Dermis blood vessel endothelial cell (primary cell): ENCODE measurements around the gene THAP6. TPM values are rescaled to one million over a fixed set of nuclear protein-coding genes. Genes with fewer than 3 reads are reported as not detected.

Experiments used
- total RNA-seq: library from RNA; depleted of rRNA; stranded (reverse); fragments of >200 nt; gene quantifications from 2 replicates; pipeline ENCODE4 v1.2.3, GENCODE V29; 2014

The THAP6 gene
- total RNA-seq, 1 donor from 2014 or later, result 6.1 TPM

Other genes with a start within 250 kb of the THAP6 start
- 49.7 and 53.2 TPM in 2 replicates for gene RCHY1, start 70 bp upstream of the THAP6 start, total RNA-seq
- not detected in 2 replicates for gene ODAPH, start 41.6 kb downstream of the THAP6 start, total RNA-seq
- gene CDKL2, start 116.1 kb downstream of the THAP6 start, total RNA-seq, result 0.14 and 0.34 TPM in 2 replicates
- 239 and 264 TPM in 2 replicates for gene G3BP2, start 158.9 kb downstream of the THAP6 start, total RNA-seq
- 105 and 141 TPM in 2 replicates for gene USO1, start 210.1 kb downstream of the THAP6 start, total RNA-seq